Psoas muscle (tissue), 8 donors: ENCODE data around the gene MEIS2. TPM values are rescaled to one million over a fixed set of nuclear protein-coding genes. Genes with fewer than 3 reads are reported as not detected.
A peak's percentile ranks its signal among the peaks of the same experiment; 100 is the strongest.

ENCODE experiments used
- ATAC-seq, 4 donors: fragments of 200-7000 bp; cut with Tn5 transposase; one replicate each; pipeline ENCODE4 v1.9.1; 2020; ENCODE audit warnings: moderate library complexity in 3 of 4, mild to moderate bottlenecking in 2 of 4
- DNase-seq, 2 donors: peaks; one replicate each; pipeline ENCODE4 v3.0.0-alpha.2; 2020
- H3K27ac ChIP-seq: fragments of 200-600 bp; one replicate; pipeline ENCODE4 v1.8.0; 2022
- H3K27me3 ChIP-seq, 3 donors: fragments of 200-600 bp in 1 of 3; one replicate each; pipeline versions ENCODE4 v1.6.1 to v1.8.0; 2013 to 2022; ENCODE audit warnings: low read length in 2 of 3, mild to moderate bottlenecking in 2 of 3, moderate library complexity in 1 of 3; ENCODE audit not compliant: insufficient read depth in 3 of 3
- H3K36me3 ChIP-seq, 2 donors: fragments of 200-600 bp in 1 of 2; one replicate each; pipeline versions ENCODE4 v1.6.1 to v1.8.0; 2013 to 2022; ENCODE audit warnings: low read depth in 1 of 2, mild to moderate bottlenecking in 1 of 2, moderate library complexity in 1 of 2; ENCODE audit not compliant: insufficient read depth in 1 of 2
- H3K4me1 ChIP-seq: fragments of 200-600 bp; one replicate; pipeline ENCODE4 v1.8.0; 2022
- H3K4me3 ChIP-seq: fragments of 200-600 bp; one replicate; pipeline ENCODE4 v1.8.0; 2022; ENCODE audit warnings: mild to moderate bottlenecking
- H3K9me3 ChIP-seq: fragments of 200-600 bp; one replicate; pipeline ENCODE4 v1.8.0; 2022
- WGBS, 3 donors: extraction: QIAGEN DNeasy Blood & Tissue Kit; methylation state at CpG; one replicate each; pipeline versions ENCODE4 v1.1.6 to v1.1.7; 2013; 5-methylcytosine and 5-hydroxymethylcytosine counted together
- intact Hi-C, 2 donors: fragments of 100-400 bp; cut with DNase I; formaldehyde crosslinking; loops; one replicate each; pipeline versions ENCODE4 v1.11.0 to v1.14.2; 2022
- polyA plus RNA-seq, 3 donors: library from polyadenylated mRNA; stranded (reverse); fragments of 200-250 nt; gene quantifications; one replicate each; pipeline ENCODE4 v1.2.3, GENCODE V29; 2013
- total RNA-seq, 4 donors: library from RNA; stranded (reverse); fragmentation: NEBNext Ultra II Directional in 2 of 4; extraction: Animal tissue kit (Norgen Biotek cat#: 25700) in 2 of 4; gene quantifications; one replicate each; pipeline versions ENCODE4 v1.2.1 to v1.2.4, GENCODE V29; 2021 to 2023
- TF ChIP-seq, protein P1 (sequence below): fragments of 200-600 bp; IDR thresholded peaks from one replicate; pipeline ENCODE4 v1.8.0; 2022; ENCODE audit warnings: antibody characterized with exemption
- donor health status: healthy with polysubstance abuse.
- donor health status: DM: no; HTN: no; CAD: no; lungs with moderate emphysema.
- donor health status: Bipolar disorder and iron deficiency.
- donor health status: healthy.
- donor health status: DM: yes; HTN: yes; CAD: no.
- donor health status: DM: no; HTN: no; CAD: no.
- donor health status: DM: no; HTN: no; CAD: no.
- donor health status: DM: yes; HTN: yes; CAD: no.

The MEIS2 gene
- total and polyA plus RNA-seq, 7 donors: 0.42 to 24.3 (median 1.9) TPM

DNA sequence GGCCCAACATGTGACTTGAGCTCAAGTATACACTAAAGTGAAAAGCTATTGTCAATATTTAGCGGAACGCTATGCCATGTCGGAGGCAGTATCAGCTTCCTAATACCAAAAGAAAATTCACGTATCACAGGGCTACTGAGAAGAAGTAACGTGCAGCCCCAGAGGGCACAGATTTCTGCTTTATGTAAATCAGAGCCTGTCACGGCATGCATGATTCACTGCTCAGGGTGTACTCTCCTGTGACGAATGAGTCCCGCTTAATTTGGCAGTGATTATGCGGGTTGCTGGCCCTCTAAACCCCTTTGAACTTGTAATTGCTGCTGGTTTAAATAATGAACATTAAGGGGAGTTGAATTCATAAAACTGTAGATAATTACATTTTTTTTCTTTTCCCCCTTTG is 85.3 kb downstream of the MEIS2 start:
- Histone ChIP-seq H3K9me3 (no peaks in the 10 kb centered on the region), H3K27ac (no peak overlapping the region), H3K27me3 (peaks cover 0 to 2% (median 0%) of the 10 kb centered on the region in 3 donors), H3K4me3 (no peak overlapping the region), H3K4me1 (no peaks in the 10 kb centered on the region), H3K36me3 (no peaks in the 10 kb centered on the region)
- intact Hi-C loops: no loop called here
- ATAC-seq (peak in 3 of 4 donors; percentile 40 to 81 (median 56)), DNase-seq (no peak)
- TF ChIP-seq, protein P1, sequence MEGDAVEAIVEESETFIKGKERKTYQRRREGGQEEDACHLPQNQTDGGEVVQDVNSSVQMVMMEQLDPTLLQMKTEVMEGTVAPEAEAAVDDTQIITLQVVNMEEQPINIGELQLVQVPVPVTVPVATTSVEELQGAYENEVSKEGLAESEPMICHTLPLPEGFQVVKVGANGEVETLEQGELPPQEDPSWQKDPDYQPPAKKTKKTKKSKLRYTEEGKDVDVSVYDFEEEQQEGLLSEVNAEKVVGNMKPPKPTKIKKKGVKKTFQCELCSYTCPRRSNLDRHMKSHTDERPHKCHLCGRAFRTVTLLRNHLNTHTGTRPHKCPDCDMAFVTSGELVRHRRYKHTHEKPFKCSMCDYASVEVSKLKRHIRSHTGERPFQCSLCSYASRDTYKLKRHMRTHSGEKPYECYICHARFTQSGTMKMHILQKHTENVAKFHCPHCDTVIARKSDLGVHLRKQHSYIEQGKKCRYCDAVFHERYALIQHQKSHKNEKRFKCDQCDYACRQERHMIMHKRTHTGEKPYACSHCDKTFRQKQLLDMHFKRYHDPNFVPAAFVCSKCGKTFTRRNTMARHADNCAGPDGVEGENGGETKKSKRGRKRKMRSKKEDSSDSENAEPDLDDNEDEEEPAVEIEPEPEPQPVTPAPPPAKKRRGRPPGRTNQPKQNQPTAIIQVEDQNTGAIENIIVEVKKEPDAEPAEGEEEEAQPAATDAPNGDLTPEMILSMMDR: no peak
- 45 to 49% (median 46%) methylated on average over 9 of the region's 9 CpGs for WGBS, 3 donors

DNA sequence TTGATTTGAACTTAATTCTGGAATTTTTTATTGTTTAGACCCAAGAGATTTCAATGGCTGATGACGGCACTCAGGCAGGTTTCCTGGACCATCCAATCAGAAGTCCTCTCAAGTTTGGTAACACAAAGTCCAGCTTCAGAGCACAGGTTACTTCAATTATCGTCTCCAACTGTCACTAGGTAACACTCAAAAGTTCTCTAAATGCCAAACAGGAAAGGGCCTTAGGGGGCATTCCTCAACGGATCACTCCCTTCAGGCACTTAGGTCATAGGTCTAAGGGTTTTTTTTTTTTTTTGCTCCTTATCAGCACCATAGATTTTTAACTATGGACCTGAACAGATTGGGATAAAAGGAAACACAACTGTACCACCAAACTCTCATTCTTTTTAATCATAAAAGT is 85.8 kb downstream of the MEIS2 start:
- Histone ChIP-seq H3K4me1 (no peaks in the 10 kb centered on the region), H3K27ac (no peak overlapping the region), H3K36me3 (no peaks in the 10 kb centered on the region), H3K4me3 (no peak overlapping the region), H3K27me3 (peaks cover 0 to 2% (median 0%) of the 10 kb centered on the region in 3 donors), H3K9me3 (no peaks in the 10 kb centered on the region)
- intact Hi-C loops: no loop called here
- DNase-seq (no peak), ATAC-seq (no peak)
- TF ChIP-seq, protein P1: no peak
- 54 to 61% (median 61%) methylated on average over 3 of the region's 3 CpGs for WGBS, 3 donors

DNA sequence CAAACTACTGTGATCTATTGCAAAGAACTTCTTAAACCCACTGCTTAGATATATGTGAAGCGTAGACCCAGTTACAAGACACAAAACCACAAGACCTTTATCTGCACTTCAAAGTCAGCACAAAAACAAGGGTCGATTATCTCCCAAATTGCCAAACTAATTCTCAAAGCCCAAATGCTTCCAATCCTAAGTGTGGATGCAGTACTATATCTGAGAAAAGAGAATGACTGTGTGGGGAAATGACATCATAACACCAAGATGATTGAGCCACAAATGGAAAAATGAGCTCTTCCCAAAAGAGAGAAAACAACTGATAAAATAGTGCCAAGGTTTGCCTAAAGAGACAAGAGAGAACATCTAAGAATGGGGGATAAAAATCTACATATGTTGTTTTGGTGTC is 86.2 kb downstream of the MEIS2 start:
- Histone ChIP-seq H3K9me3 (no peaks in the 10 kb centered on the region), H3K4me3 (no peak overlapping the region), H3K27ac (no peak overlapping the region), H3K36me3 (no peaks in the 10 kb centered on the region), H3K4me1 (no peaks in the 10 kb centered on the region), H3K27me3 (peaks cover 0 to 2% (median 0%) of the 10 kb centered on the region in 3 donors)
- WGBS, 3 donors: 45 to 48% (median 46%) methylated on average over 2 of the region's 2 CpGs
- ATAC-seq (no peak), DNase-seq (no peak)
- intact Hi-C loops: no loop called here
- TF ChIP-seq, protein P1: no peak

DNA sequence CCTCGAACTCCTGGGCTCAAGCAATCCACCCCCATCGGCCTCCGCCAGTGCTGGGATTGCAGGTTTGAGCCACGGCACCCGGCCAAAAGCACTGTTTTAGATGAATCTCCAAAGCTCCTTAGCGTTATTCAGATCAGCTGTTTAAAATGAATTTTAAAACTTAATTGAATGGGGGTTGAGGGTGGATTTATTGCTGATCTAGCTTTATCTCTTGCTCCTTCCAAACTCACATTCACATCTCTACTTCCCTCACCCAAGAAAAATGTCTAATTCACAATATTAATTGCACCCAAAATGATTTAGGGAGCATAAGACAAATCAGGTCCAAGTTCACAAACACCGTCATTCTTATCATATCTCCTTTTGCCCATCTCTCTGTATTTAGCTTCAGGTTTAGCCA is 89.8 kb downstream of the MEIS2 start:
- no peak for ATAC-seq
- peaks cover 0 to 2% (median 0%) of the 10 kb centered on the region in 3 donors for H3K27me3 ChIP-seq
- intact Hi-C loops: no loop called here

More for the DNA sequence above, 89.8 kb downstream of the MEIS2 start:
- Histone ChIP-seq H3K27ac (no peak overlapping the region), H3K9me3 (no peaks in the 10 kb centered on the region), H3K4me3 (no peak overlapping the region), H3K36me3 (no peaks in the 10 kb centered on the region), H3K4me1 (no peaks in the 10 kb centered on the region)
- TF ChIP-seq, protein P1: no peak
- WGBS, 3 donors: 91 to 95% (median 92%) methylated on average over 7 of the region's 7 CpGs
- DNase-seq: no peak
